ENCODE results near the gene SPRYD3. TPM values are rescaled to one million over a fixed set of nuclear protein-coding genes. Genes with fewer than 3 reads are reported as not detected.
"Not testable (repeated sequence)": the region's sequence is repeated elsewhere in the genome, so short reads cannot be mapped to it uniquely, and the experiment has no call there.

Gene SPRYD3
- total and polyA plus RNA-seq, 2 experiments from 2014 or later, result 4.3 to 5.4 TPM

DNA sequence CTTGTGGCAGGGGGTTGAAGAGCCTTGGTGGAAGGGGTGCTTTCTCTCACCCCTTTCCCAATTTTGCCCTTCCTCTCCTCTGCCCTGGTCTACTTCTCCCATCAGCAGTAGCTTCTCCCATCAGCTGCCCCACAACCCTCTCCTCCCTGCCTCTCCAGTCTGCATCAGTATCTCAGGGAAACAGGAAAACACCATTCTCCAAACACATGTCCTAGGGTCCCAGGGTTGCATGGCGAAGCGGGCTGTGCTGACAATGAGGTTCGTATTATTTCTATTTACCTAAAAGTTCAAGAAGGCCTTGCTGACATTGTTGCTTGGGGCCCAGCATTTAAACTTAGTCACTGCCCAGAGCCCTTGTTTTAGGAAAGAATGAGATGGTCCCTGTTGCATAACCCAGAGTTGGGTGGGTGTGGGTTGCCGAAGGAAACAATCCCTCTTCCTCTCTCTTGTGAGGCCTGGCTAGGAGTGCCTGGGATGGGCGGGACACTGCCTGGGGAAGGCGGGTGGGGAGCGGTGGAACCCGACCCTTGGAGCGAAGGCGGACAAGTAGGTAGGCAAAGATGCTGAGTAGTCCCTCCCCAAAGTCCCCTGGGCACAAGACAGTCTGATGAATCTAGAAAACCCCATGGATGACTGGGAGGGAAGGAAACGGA lies 17.0 kb upstream of the SPRYD3 start:
- TF ChIP-seq, protein P1, sequence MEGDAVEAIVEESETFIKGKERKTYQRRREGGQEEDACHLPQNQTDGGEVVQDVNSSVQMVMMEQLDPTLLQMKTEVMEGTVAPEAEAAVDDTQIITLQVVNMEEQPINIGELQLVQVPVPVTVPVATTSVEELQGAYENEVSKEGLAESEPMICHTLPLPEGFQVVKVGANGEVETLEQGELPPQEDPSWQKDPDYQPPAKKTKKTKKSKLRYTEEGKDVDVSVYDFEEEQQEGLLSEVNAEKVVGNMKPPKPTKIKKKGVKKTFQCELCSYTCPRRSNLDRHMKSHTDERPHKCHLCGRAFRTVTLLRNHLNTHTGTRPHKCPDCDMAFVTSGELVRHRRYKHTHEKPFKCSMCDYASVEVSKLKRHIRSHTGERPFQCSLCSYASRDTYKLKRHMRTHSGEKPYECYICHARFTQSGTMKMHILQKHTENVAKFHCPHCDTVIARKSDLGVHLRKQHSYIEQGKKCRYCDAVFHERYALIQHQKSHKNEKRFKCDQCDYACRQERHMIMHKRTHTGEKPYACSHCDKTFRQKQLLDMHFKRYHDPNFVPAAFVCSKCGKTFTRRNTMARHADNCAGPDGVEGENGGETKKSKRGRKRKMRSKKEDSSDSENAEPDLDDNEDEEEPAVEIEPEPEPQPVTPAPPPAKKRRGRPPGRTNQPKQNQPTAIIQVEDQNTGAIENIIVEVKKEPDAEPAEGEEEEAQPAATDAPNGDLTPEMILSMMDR (conservative IDR thresholded peaks at IDR 0.05; ENCODE audit: low read depth in 2 of 2), result no peak
- TF ChIP-seq POLR2AphosphoS5 (IDR thresholded peaks at IDR 0.05; ENCODE audit: low read depth) (no peak), EZH2phosphoT487 (IDR thresholded peaks at IDR 0.05; ENCODE audit: unreplicated experiment) (no peak), ZNF114 (CRISPR knock-in tag; IDR thresholded peaks at IDR 0.05) (no peak), NANOG (IDR thresholded peaks at IDR 0.05; ENCODE audit: borderline replicate concordance) (no peak), ZNF331 (CRISPR knock-in tag; IDR thresholded peaks at IDR 0.05; ENCODE audit: low read depth) (no peak)
- TF ChIP-seq, protein P2, sequence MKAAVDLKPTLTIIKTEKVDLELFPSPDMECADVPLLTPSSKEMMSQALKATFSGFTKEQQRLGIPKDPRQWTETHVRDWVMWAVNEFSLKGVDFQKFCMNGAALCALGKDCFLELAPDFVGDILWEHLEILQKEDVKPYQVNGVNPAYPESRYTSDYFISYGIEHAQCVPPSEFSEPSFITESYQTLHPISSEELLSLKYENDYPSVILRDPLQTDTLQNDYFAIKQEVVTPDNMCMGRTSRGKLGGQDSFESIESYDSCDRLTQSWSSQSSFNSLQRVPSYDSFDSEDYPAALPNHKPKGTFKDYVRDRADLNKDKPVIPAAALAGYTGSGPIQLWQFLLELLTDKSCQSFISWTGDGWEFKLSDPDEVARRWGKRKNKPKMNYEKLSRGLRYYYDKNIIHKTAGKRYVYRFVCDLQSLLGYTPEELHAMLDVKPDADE (IDR thresholded peaks at IDR 0.05), result no peak
- Histone ChIP-seq H3K4me3 (peak overlapping the region; percentile 96), H3K27ac (ENCODE audit: low read depth) (no peak overlapping the region), H4K20me1 (replicated peaks; ENCODE audit: insufficient read depth) (no peaks in the 10 kb centered on the region), H3K4me1 (ENCODE audit: insufficient read depth) (peaks cover 26% of the 10 kb centered on the region), H3K79me2 (replicated peaks; ENCODE audit: insufficient read depth) (no peaks in the 10 kb centered on the region), H3F3A (replicated peaks; ENCODE audit: low read depth) (peaks cover 23% of the 10 kb centered on the region), H3K9me2 (ENCODE audit: insufficient read depth) (no peaks in the 10 kb centered on the region), H3K36me3 (ENCODE audit: insufficient read depth) (no peaks in the 10 kb centered on the region), H3K4me2 (peak overlapping the region; percentile 100), H2AFZ (peak overlapping the region; percentile 95), H3K27me3 (ENCODE audit: insufficient read depth) (peaks cover 26% of the 10 kb centered on the region)
- peaks cover 35% of the 10 kb centered on the region for H3K4me1 Mint-ChIP-seq
- H3K4me3 Mint-ChIP-seq, result peak overlapping the region; percentile 89
- ATAC-seq, result peak; percentile 24
- H3K36me3 Mint-ChIP-seq (ENCODE audit: low read depth), result no peaks in the 10 kb centered on the region; the same call in 2 of the 3 replicates
- H3K27ac Mint-ChIP-seq, result no peak overlapping the region
- peaks cover 34% of the 10 kb centered on the region for H3K27me3 Mint-ChIP-seq (ENCODE audit: insufficient read depth, low read depth, poor library complexity)
- no peaks in the 10 kb centered on the region for H3K9me3 Mint-ChIP-seq
- DNase-seq (ENCODE audit: low spot score), result peak; percentile 58

DNA sequence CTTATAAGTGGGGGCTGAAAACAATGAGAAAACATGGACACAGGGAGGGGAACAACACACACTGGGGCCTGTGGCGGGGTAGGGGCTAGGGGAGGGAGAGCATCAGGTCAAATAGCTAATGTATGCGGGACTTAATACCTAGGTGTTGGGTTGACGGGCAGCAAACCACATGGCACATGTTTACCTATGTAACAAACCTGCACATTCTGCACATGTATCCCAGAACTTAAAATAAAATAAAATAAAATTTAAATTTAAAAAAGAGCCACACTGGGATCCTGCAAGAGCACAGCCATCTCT lies 16.4 kb upstream of the SPRYD3 start:
- H4K20me1 ChIP-seq (replicated peaks; ENCODE audit: insufficient read depth); H3K36me3 ChIP-seq (ENCODE audit: insufficient read depth); H3K9me3 Mint-ChIP-seq; H3K4me3 ChIP-seq; H3K36me3 Mint-ChIP-seq (ENCODE audit: low read depth); H3K9me2 ChIP-seq (ENCODE audit: insufficient read depth); ATAC-seq; H3K27ac Mint-ChIP-seq; DNase-seq (ENCODE audit: low spot score); H3K4me2 ChIP-seq; H3K79me2 ChIP-seq (replicated peaks; ENCODE audit: insufficient read depth); H3K27ac ChIP-seq (ENCODE audit: low read depth); H2AFZ ChIP-seq: not testable (repeated sequence)
- H3K4me3 Mint-ChIP-seq, result peak overlapping the region; percentile 89; the same call in 1 of the 3 replicates
- H3K27me3 Mint-ChIP-seq (ENCODE audit: insufficient read depth, low read depth, poor library complexity), result peaks cover 34% of the 10 kb centered on the region
- peaks cover 35% of the 10 kb centered on the region for H3K4me1 Mint-ChIP-seq
- peaks cover 26% of the 10 kb centered on the region for H3K27me3 ChIP-seq (ENCODE audit: insufficient read depth)
- peaks cover 23% of the 10 kb centered on the region for H3F3A ChIP-seq (replicated peaks; ENCODE audit: low read depth)
- peaks cover 26% of the 10 kb centered on the region for H3K4me1 ChIP-seq (ENCODE audit: insufficient read depth)

DNA sequence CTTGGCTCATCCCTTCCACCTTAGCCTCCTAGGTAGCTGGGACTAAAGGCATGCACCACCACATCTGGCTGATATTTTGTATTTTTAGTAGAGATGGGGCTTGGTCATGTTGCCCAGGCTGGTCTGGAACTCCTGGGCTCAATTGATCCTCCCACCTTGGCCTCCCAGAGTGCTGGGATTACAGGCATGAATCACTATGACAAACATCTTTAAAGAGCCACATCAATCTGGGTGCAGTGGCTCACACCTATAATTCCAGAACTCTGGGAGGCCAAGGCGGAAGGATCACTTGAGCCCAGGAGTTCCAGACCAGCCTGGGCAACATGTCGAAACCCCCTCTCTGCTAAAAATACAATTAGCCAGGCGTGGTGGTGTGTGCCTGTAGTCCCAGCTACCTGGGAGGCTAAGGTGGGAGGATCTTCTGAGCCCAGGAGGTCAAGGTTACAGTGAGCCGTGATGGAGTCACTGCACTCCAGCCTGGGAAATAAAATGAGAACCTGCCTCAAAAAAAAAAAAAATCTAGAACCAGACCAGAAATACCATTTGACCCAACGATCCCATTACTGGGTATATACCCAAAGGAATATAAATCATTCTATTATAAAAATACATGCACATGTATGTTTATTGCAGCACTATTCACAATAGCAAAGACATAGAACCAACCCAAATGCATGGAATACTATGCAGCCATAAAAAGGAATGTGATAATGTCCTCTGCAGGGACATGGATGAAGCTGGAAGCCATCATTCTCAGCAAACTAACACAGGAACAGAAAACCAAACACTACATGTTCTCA lies 15.8 kb upstream of the SPRYD3 start:
- H3K36me3 Mint-ChIP-seq (ENCODE audit: low read depth); H3K36me3 ChIP-seq (ENCODE audit: insufficient read depth); H3K9me3 Mint-ChIP-seq; H3K4me3 ChIP-seq; H3K27ac Mint-ChIP-seq; H3K4me2 ChIP-seq; H3K4me3 Mint-ChIP-seq; H2AFZ ChIP-seq; ATAC-seq; H4K20me1 ChIP-seq (replicated peaks; ENCODE audit: insufficient read depth); H3K79me2 ChIP-seq (replicated peaks; ENCODE audit: insufficient read depth); H3K27ac ChIP-seq (ENCODE audit: low read depth); DNase-seq (ENCODE audit: low spot score); H3K9me2 ChIP-seq (ENCODE audit: insufficient read depth): not testable (repeated sequence)
- H3K27me3 Mint-ChIP-seq (ENCODE audit: insufficient read depth, low read depth, poor library complexity), result peaks cover 36% of the 10 kb centered on the region
- Histone ChIP-seq H3K4me1 (ENCODE audit: insufficient read depth) (peaks cover 26% of the 10 kb centered on the region), H3F3A (replicated peaks; ENCODE audit: low read depth) (peaks cover 23% of the 10 kb centered on the region), H3K27me3 (ENCODE audit: insufficient read depth) (peaks cover 26% of the 10 kb centered on the region)
- peaks cover 35% of the 10 kb centered on the region for H3K4me1 Mint-ChIP-seq

Measured in GM23338 (cell line).